Fibroblast of villous mesenchyme (primary cell): ENCODE results near the gene AMPD2. TPM values are rescaled to one million over a fixed set of nuclear protein-coding genes. Genes with fewer than 3 reads are reported as not detected.
A peak's percentile ranks its signal among the peaks of the same experiment; 100 is the strongest.
"Not testable (repeated sequence)": the region's sequence is repeated elsewhere in the genome, so short reads cannot be mapped to it uniquely, and the experiment has no call there.

Experiments used
- DNase-seq: peaks from one replicate; pipeline ENCODE4 v3.0.0-alpha.2; 2010; ENCODE audit warnings: low read depth
- H3K4me3 ChIP-seq: 2 replicates; pipeline ENCODE4 v1.5.1; 2011; ENCODE audit warnings: low read depth, mild to moderate bottlenecking, low read length
- CTCF ChIP-seq: IDR thresholded peaks from 2 replicates; pipeline ENCODE4 v1.5.1; 2012; ENCODE audit warnings: low read depth, mild to moderate bottlenecking, low read length; ENCODE audit not compliant: insufficient read depth
- total RNA-seq: library from RNA; depleted of rRNA; stranded (reverse); fragments of >200 nt; gene quantifications from 2 replicates; pipeline ENCODE4 v1.2.3, GENCODE V29; 2012

The AMPD2 gene
- total RNA-seq, 1 donor, result 107 TPM

- no peak for DNase-seq
- TF ChIP-seq CTCF, result no peak
- H3K4me3 ChIP-seq, result no peak overlapping the region
Measured at GRCh38 chr1:109664671-109665070, 45.0 kb downstream of the AMPD2 start.

- TF ChIP-seq CTCF, result no peak
- peak; percentile 89 for DNase-seq
- peak within 1 kb of the TSS; percentile 60 for H3K4me3 ChIP-seq
Measured at GRCh38 chr1:109667452-109668122, 48.0 kb downstream of the AMPD2 start, which contains the start of gene GSTM2. Gene GSTM2, plus strand, starts transcription at chr1:109668057. Its CDS starts 59 bp downstream, at chr1:109668116.

GRCh38 chr1:109668123-109668775, 48.6 kb downstream of the AMPD2 start:
- peak overlapping the region; percentile 60 for H3K4me3 ChIP-seq
- no peak for DNase-seq
- TF ChIP-seq CTCF, result no peak

GRCh38 chr1:109669246-109669948, 49.8 kb downstream of the AMPD2 start:
- no peak for TF ChIP-seq CTCF
- DNase-seq, result no peak

GRCh38 chr1:109669949-109670302, 50.3 kb downstream of the AMPD2 start:
- not testable (repeated sequence) for DNase-seq, H3K4me3 ChIP-seq

More at GRCh38 chr1:109669246-109669948, 49.8 kb downstream of the AMPD2 start:
- no peak overlapping the region for H3K4me3 ChIP-seq

- H3K4me3 ChIP-seq, result no peak overlapping the region
- DNase-seq, result no peak
- TF ChIP-seq CTCF, result no peak
Measured at GRCh38 chr1:109671067-109671466, 51.4 kb downstream of the AMPD2 start.

GRCh38 chr1:109673861-109674260, 54.2 kb downstream of the AMPD2 start:
- H3K4me3 ChIP-seq, DNase-seq: not testable (repeated sequence)

- not testable (repeated sequence) for H3K4me3 ChIP-seq, DNase-seq
Measured at GRCh38 chr1:109676683-109677381, 57.2 kb downstream of the AMPD2 start.
